HG02798 (cell line): Measurements from ENCODE around the gene RNASEH2A.

Source experiments
- ATAC-seq: cut with Tn5 transposase; IDR thresholded peaks from one replicate; pipeline ENCODE4 v1.9.1; 2021; ENCODE audit warnings: mild to moderate bottlenecking; ENCODE audit not compliant: unreplicated experiment, poor library complexity

The RNASEH2A gene

DNA sequence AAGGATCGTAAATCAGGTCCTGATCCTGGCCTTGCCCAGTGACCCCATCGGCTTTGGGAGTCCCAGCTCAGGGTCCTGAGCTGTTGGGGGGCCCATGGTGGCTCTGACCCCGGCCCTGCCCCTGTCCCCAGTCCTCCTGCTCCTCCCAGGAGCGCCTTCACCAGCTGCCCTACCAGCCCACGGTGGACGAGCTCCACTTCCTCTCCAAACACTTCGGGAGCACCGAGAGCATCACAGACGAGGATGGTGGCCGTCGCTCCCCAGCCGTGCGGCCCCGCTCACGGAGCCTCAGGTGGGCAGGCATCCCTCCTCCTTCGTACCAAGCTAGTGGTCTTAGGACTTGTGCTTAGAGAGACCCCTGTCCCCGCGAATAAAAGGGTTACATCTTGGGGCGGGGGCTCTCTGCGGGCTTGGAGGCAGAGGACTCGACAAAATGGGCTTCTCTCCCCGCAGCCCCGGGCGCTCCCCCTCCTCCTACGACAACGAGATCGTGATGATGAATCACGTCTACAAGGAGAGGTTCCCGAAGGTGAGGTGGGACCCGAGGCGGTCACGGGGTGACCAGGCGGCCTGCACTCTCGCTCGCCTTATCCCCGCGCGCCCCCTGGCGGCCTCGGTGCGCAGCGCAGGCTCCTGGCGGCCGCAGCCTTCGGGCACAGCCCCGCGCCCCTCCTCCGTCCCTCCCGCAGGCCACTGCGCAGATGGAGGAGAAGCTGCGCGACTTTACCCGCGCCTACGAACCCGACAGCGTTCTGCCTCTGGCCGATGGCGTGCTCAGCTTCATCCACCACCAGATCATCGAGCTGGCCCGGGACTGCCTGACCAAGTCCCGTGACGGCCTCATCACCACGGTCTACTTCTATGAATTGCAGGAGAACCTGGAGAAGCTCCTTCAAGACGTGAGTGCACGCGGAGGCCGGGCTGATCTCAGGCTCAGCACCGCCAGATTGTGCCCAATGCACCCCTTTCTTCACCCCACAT, 41.1 kb downstream of the RNASEH2A start:
- ATAC-seq, result peak; percentile 74

DNA sequence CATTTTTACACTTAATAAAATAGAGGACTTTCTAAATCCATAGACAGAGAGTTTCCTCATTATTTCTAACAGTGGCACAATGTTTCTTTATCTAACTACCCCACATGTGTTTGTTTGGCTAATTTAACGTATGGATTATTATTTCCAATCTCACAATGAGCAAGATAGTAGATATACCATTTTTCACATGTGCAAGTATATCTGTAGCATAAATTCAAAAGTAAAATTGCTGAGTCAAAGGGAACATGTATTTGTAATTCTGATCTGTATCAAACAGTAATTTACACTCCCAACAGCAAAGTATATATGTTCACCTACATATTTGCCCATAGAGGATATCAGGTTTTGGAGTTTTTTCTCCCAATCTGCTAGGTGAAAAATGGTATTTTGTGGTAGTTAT, 50.3 kb downstream of the RNASEH2A start:
- ATAC-seq, result no peak

DNA sequence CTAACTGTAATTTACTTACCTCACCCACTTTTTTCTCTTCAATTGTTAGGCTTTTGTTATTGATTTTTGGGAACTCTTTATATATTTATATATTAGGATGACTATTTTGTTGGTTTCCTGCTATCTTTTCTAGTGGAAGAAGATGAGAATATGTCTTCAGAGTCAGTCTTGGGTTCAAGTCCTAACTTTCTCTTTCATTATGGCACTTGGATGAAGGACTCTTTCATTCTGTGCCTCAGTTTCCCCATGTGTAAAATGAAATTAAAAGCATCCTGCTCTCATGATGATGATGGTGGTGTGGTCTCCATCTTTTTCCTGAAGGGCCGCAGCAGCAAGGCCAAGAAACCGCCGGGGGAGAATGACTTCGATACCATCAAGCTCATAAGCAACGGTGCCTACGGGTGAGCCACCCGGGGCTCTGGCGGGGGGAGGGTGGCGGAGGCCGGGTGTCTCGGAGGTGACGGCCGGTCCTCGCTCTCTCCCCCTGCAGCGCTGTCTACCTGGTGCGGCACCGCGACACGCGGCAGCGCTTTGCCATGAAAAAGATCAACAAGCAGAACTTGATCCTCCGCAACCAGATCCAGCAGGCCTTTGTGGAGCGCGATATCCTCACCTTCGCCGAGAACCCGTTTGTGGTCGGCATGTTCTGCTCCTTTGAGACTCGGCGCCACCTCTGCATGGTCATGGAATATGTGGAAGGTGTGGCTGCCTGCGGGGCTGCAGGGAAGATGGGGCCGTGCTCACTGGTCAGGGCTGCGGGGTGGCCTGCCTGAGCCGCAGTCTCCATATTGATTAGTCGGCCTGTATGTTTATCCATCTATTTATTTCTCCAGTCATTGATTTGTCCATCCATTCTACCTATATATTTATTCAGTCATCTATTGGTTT, 51.9 kb downstream of the RNASEH2A start:
- no peak for ATAC-seq

DNA sequence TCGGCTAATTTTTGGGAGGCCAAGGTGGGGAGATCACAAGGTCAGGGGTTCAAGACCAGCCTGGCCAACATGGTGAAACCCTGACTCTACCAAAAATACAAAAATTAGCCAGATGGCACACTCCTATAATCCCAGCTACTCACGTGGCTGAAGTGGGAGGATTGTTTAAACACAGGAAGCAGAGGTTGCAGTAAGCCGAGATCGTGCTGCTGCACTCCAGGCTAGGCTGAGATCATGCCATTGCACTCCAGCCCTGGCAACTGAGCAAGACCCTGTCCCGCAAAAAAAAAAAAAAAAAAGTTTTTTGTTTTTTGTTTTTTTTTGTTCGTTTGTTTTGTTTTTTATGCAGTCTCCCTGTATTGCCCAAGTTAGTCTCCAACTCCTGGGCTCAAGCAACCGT, 53.2 kb downstream of the RNASEH2A start:
- ATAC-seq, result no peak
